ENCODE data around the gene SLC25A21.
A peak's percentile ranks its signal among the peaks of the same experiment; 100 is the strongest.

SLC25A21 gene

GRCh38 chr14:36845356-36846012 lies 326.9 kb downstream of the SLC25A21 start (continued):
- TF ChIP-seq ZNF488 (tag by site-specific recombination; IDR thresholded peaks at IDR 0.05): no peak
- no peak for TF ChIP-seq ZNF791 (tag by site-specific recombination; IDR thresholded peaks at IDR 0.05)
- TF ChIP-seq KLF16 (tag by site-specific recombination; IDR thresholded peaks at IDR 0.05): 0 out of 2 replicates have a peak, but pooled peaks have one; percentile 45
- no peak for TF ChIP-seq ZNF580 (tag by site-specific recombination; IDR thresholded peaks at IDR 0.05)

- ChIA-PET POLR2A (no interaction called here), CTCF (no interaction called here)
- Histone ChIP-seq H3K27ac (ENCODE audit: extremely low read depth, low read depth, low read length) (no peak overlapping the region; the same call in 1 of the 2 replicates), H3K36me3 (ENCODE audit: control insufficient read depth in 2 of 2, insufficient read depth in 1 of 2, low read length in 2 of 2) (no peaks in the 10 kb centered on the region), H3K4me1 (ENCODE audit: control insufficient read depth, insufficient read depth, low read length) (peaks cover 10% of the 10 kb centered on the region), H3K4me3 (ENCODE audit: low read depth, low read length) (no peak overlapping the region), H3K9me3 (ENCODE audit: control insufficient read depth, insufficient read depth, low read depth, low read length) (no peaks in the 10 kb centered on the region)
- TF ChIP-seq GLIS1 (tag by site-specific recombination; IDR thresholded peaks at IDR 0.05): peak; percentile 60
- 0 out of 2 replicates have a peak, but pooled peaks have one; percentile 21 for TF ChIP-seq ZIC2 (tag by site-specific recombination; IDR thresholded peaks at IDR 0.05)
- no peak for TF ChIP-seq ZSCAN23 (tag by site-specific recombination; IDR thresholded peaks at IDR 0.05)
- 0 out of 2 replicates have a peak, but pooled peaks have one; percentile 22 for TF ChIP-seq PRDM10 (tag by site-specific recombination; IDR thresholded peaks at IDR 0.05)
These were observed 327.8 kb downstream of the SLC25A21 start for GRCh38 chr14:36844443-36845195.

GRCh38 chr14:36843410-36843809 lies 329.0 kb downstream of the SLC25A21 start:
- TF ChIP-seq ZNF544 (tag by site-specific recombination; IDR thresholded peaks at IDR 0.05) (no peak), ZNF518A (tag by site-specific recombination; conservative IDR thresholded peaks at IDR 0.05; ENCODE audit: low read depth) (no peak), ZNF624 (tag by site-specific recombination; IDR thresholded peaks at IDR 0.05) (no peak), ZNF324 (tag by site-specific recombination; IDR thresholded peaks at IDR 0.05) (no peak), ZNF510 (tag by site-specific recombination; IDR thresholded peaks at IDR 0.05; ENCODE audit: insufficient replicate concordance) (no peak), ZNF830 (tag by site-specific recombination; IDR thresholded peaks at IDR 0.05; ENCODE audit: low read depth) (no peak), ZNF768 (tag by site-specific recombination; IDR thresholded peaks at IDR 0.05) (no peak), ZNF692 (tag by site-specific recombination; IDR thresholded peaks at IDR 0.05) (no peak)
- no peak overlapping the region for H3K27ac ChIP-seq (ENCODE audit: extremely low read depth, low read depth, low read length)

More at GRCh38 chr14:36843410-36843809, 329.0 kb downstream of the SLC25A21 start:
- Histone ChIP-seq H3K4me3 (ENCODE audit: low read depth, low read length) (no peak overlapping the region), H3K4me1 (ENCODE audit: control insufficient read depth, insufficient read depth, low read length) (peaks cover 10% of the 10 kb centered on the region), H3K36me3 (ENCODE audit: control insufficient read depth in 2 of 2, insufficient read depth in 1 of 2, low read length in 2 of 2) (no peaks in the 10 kb centered on the region), H3K9me3 (ENCODE audit: control insufficient read depth, insufficient read depth, low read depth, low read length) (no peaks in the 10 kb centered on the region)
- ChIA-PET CTCF (no interaction called here), POLR2A (no interaction called here)
